K562 (cell line): ENCODE data around the gene HNRNPA3. TPM values are rescaled to one million over a fixed set of nuclear protein-coding genes. Genes with fewer than 3 reads are reported as not detected.

Experiments used
- ATAC-seq: fragments of 200-7000 bp; cut with Tn5 transposase; 3 replicates; pipeline ENCODE4 v1.9.1; 2020; ENCODE audit warnings: moderate library complexity
- BruUV-seq: library from RNA; stranded (reverse); fragments of 400-500 nt; replicated peaks from 2 replicates; lab custom pipeline; 2021; lab: Mats Ljungman, UMichigan
- CTCF ChIA-PET: fragments of 300-600 bp; formaldehyde crosslinking; extraction: SDS; loops from one replicate; lab custom pipeline; 2021; ENCODE audit warnings: low intra/inter-chr PET ratio; lab: Yijun Ruan, JAX
- POLR2A ChIA-PET: fragments of 300-600, 350-650 bp; sonication (Branson Sonifier 250); formaldehyde crosslinking; extraction: SDS; loops from one replicate; lab custom pipeline; 2021; ENCODE audit warnings: antibody characterized with exemption, inconsistent platforms; lab: Yijun Ruan, JAX
- DNase-seq, 4 experiments: peaks; one replicate each; pipeline versions ENCODE4 v3.0.0 to v3.0.0-alpha.2; 2011 to 2018; ENCODE audit warnings: low spot score in 3 of 4, mixed read lengths in 3 of 4; ENCODE audit errors: extremely low read depth in 1 of 4
- FAIRE-seq: peaks from 2 replicates; lab custom pipeline; 2011; peaks lifted over from hg19 to GRCh38; lab: Jason Lieb, UNC
- H2AFZ ChIP-seq: 2 replicates; pipeline ENCODE4 v1.6.0; 2011; ENCODE audit warnings: low read depth, low read length, control low read depth, inconsistent platforms
- H3K27ac ChIP-seq: fragments of 200-600 bp; 3 replicates; pipeline ENCODE4 v1.8.0; 2011; ENCODE audit warnings: low read depth, mild to moderate bottlenecking, control low read depth, inconsistent platforms, low read length, moderate library complexity, mixed read lengths; ENCODE audit errors: extremely low read depth
- H3K27me3 ChIP-seq, 2 experiments: fragments of 300-600 bp in 1 of 2; 2 replicates in 1 of 2; 3 replicates in 1 of 2; pipeline versions ENCODE4 v1.6.0 to v1.8.0; 2011; ENCODE audit warnings: inconsistent platforms in 2 of 2, low read length in 2 of 2, mild to moderate bottlenecking in 1 of 2, mixed read lengths in 1 of 2, moderate library complexity in 1 of 2; ENCODE audit not compliant: control insufficient read depth in 2 of 2, insufficient read depth in 2 of 2
- H3K36me3 ChIP-seq: fragments of 300-600 bp; 3 replicates; pipeline ENCODE4 v1.8.0; 2011; ENCODE audit warnings: mild to moderate bottlenecking, low read length, inconsistent platforms; ENCODE audit not compliant: control insufficient read depth, insufficient read depth
- H3K4me1 ChIP-seq, 2 experiments: fragments of 200-600 bp in 1 of 2; replicated peaks in 1 of 2; 2 replicates in 1 of 2; 3 replicates in 1 of 2; pipeline versions ENCODE4 v1.5.1 to v1.8.0; 2011; ENCODE audit warnings: inconsistent platforms in 2 of 2, low read length in 2 of 2, mild to moderate bottlenecking in 1 of 2, mixed read lengths in 1 of 2, moderate library complexity in 1 of 2; ENCODE audit not compliant: control insufficient read depth in 2 of 2, insufficient read depth in 2 of 2
- H3K4me2 ChIP-seq: 2 replicates; pipeline ENCODE4 v1.6.1; 2011; ENCODE audit warnings: low read length, control low read depth, inconsistent platforms, mixed read lengths; ENCODE audit not compliant: insufficient read depth
- H3K4me3 ChIP-seq: fragments of 200-600 bp; sonication (generic), shearing (Covaris generic); 2 replicates; pipeline ENCODE4 v1.5.1; 2016; ENCODE audit warnings: control low read depth, inconsistent platforms
- H3K79me2 ChIP-seq: fragments of 200-600 bp; 3 replicates; pipeline ENCODE4 v1.8.0; 2011; ENCODE audit warnings: low read length, inconsistent platforms; ENCODE audit not compliant: control insufficient read depth, insufficient read depth
- H3K9ac ChIP-seq, 2 experiments: 2 replicates each; pipeline versions ENCODE4 v1.6.0 to v1.6.1; 2011; ENCODE audit warnings: low read depth in 2 of 2, low read length in 2 of 2, control low read depth in 1 of 2, inconsistent platforms in 1 of 2, mild to moderate bottlenecking in 1 of 2, mixed read lengths in 1 of 2; ENCODE audit not compliant: insufficient read depth in 1 of 2
- H3K9me1 ChIP-seq: one replicate; pipeline ENCODE4 v1.6.0; 2011; ENCODE audit warnings: inconsistent platforms, mild to moderate bottlenecking, low read length, moderate library complexity; ENCODE audit not compliant: control insufficient read depth, insufficient read depth
- H3K9me3 ChIP-seq: replicated peaks from 2 replicates; pipeline ENCODE4 v1.5.1; 2011; ENCODE audit warnings: low read depth, low read length, inconsistent platforms; ENCODE audit not compliant: control insufficient read depth, insufficient read depth
- H4K20me1 ChIP-seq: replicated peaks from 2 replicates; pipeline ENCODE4 v1.6.1; 2011; ENCODE audit warnings: low read length, inconsistent platforms, mixed read lengths; ENCODE audit not compliant: control insufficient read depth, insufficient read depth
- CGGBP1 ChIP-seq: fragments of 250-450 bp; sonication (Bioruptor Pico); IDR thresholded peaks from 2 replicates; pipeline ENCODE4 v1.9.0; 2021; ENCODE audit warnings: mild to moderate bottlenecking
- POLR2AphosphoS5 ChIP-seq: IDR thresholded peaks from 2 replicates; pipeline ENCODE4 v1.6.1; 2011; ENCODE audit warnings: mild to moderate bottlenecking, low read depth, low read length, moderate library complexity; ENCODE audit not compliant: control insufficient read depth, insufficient read depth
- POLR2G ChIP-seq: fragments of 200-400 bp; formaldehyde crosslinking; IDR thresholded peaks from 2 replicates; pipeline ENCODE4 v1.6.1; 2017; ENCODE audit warnings: low read depth, mild to moderate bottlenecking, antibody characterized with exemption, low read length, moderate library complexity
- RBFOX2 ChIP-seq: fragments of 200-400 bp; formaldehyde crosslinking; IDR thresholded peaks from 2 replicates; pipeline ENCODE4 v1.6.1; 2017; ENCODE audit warnings: low read depth, mild to moderate bottlenecking, low read length, moderate library complexity
- SMAD2 ChIP-seq: fragments of 150-350 bp; IDR thresholded peaks from 2 replicates; pipeline ENCODE4 v1.6.1; 2014; ENCODE audit warnings: low read depth, mild to moderate bottlenecking, low read length
- STAT5B ChIP-seq: fragments of 250-450 bp; sonication (Bioruptor Pico); IDR thresholded peaks from 2 replicates; pipeline ENCODE4 v1.8.0; 2021; ENCODE audit warnings: mild to moderate bottlenecking, inconsistent platforms
- WGBS: fragments of 100-300 bp; shearing (Covaris generic); methylation state at CpG from one replicate; pipeline ENCODE4 v1.1.6; 2016; ENCODE audit warnings: low coverage, mixed read lengths; ENCODE audit not compliant: insufficient coverage; ENCODE audit errors: missing lambda C conversion rate; 5-methylcytosine and 5-hydroxymethylcytosine counted together
- in situ Hi-C: fragments of 300-500 bp; cut with MboI; formaldehyde crosslinking; loops from 4 replicates; pipeline ENCODE4 v1.15.0; 2018; ENCODE audit warnings: inconsistent platforms, mixed read lengths
- intact Hi-C: fragments of 100-400 bp; cut with micrococcal nuclease; formaldehyde crosslinking; loops from 2 replicates; pipeline ENCODE4 v1.14.2; 2022
- polyA plus RNA-seq, 8 experiments: library from polyadenylated mRNA; depleted of rRNA in 4 of 8; stranded (reverse) in 5 of 8; unstranded in 3 of 8; fragments of >200 nt; fragmentation: Nextera tagmentation in 2 of 8; fragmentation: Illumina TruSeq in 1 of 8; extraction: Ambion mirVana in 2 of 8; extraction: Trizol in 1 of 8; gene quantifications; 2 replicates each; pipeline versions ENCODE4 v1.2.1 to v1.2.3, GENCODE V29; 2011 to 2014; ENCODE audit warnings: inconsistent platforms in 1 of 8, missing spikeins in 1 of 8
- total RNA-seq, 7 experiments: library from RNA; depleted of rRNA in 6 of 7; stranded (reverse); fragments of >200 nt in 6 of 7; fragmentation: Illumina TruSeq in 2 of 7; extraction: Trizol in 2 of 7; gene quantifications; 2 replicates each; pipeline versions ENCODE4 v1.2.1 to v1.2.3, GENCODE V29; 2011 to 2021; ENCODE audit warnings: low replicate concordance in 1 of 7

HNRNPA3 gene
- total and polyA plus RNA-seq, 9 of the 15 experiments (the other 6 are each of a cell fraction or from before 2014, with no cell fraction given) = 72.8 to 428 (median 192) TPM

- H3K79me2 ChIP-seq = peaks cover 98% of the 10 kb centered on the region
- H3K27me3 ChIP-seq = no peaks in the 10 kb centered on the region
- intact Hi-C loops (no loop called here), in situ Hi-C loops (no loop called here)
- FAIRE-seq (no peak), DNase-seq (no peak), ATAC-seq (no peak)
- POLR2A ChIA-PET = interaction anchor here (0.6 to 10.9 kb wide), 6 partner anchors 8 to 49 kb away, joined by 3 to 199 read pairs (median 4); partner anchors contain the start of gene NFE2L2
- no peak overlapping the region for H3K4me2 ChIP-seq
- no peak overlapping the region for H3K4me3 ChIP-seq
- 70% methylated on average over 6 of the region's 6 CpGs for WGBS
- H2AFZ ChIP-seq = no peak overlapping the region
- H3K27ac ChIP-seq = no peak overlapping the region
- no peak overlapping the region for H3K9ac ChIP-seq
- H4K20me1 ChIP-seq = peaks cover 34% of the 10 kb centered on the region
- CTCF ChIA-PET = no interaction called here
- BruUV-seq = no TSS peak
- H3K4me1 ChIP-seq = peaks cover 24 to 65% of the 10 kb centered on the region in 2 experiments
- peaks cover 41% of the 10 kb centered on the region; the same call in 2 of the 3 replicates for H3K36me3 ChIP-seq
- peaks cover 9% of the 10 kb centered on the region for H3K9me1 ChIP-seq
- TF ChIP-seq POLR2G (0 out of 2 replicates have a peak, but pooled peaks have one; percentile 8), RBFOX2 (no peak), POLR2AphosphoS5 (0 out of 2 replicates have a peak, but pooled peaks have one; percentile 42)
- H3K9me3 ChIP-seq = no peaks in the 10 kb centered on the region
Observed at GRCh38 chr2:177247693-177248262, 35.2 kb downstream of the HNRNPA3 start.

DNA sequence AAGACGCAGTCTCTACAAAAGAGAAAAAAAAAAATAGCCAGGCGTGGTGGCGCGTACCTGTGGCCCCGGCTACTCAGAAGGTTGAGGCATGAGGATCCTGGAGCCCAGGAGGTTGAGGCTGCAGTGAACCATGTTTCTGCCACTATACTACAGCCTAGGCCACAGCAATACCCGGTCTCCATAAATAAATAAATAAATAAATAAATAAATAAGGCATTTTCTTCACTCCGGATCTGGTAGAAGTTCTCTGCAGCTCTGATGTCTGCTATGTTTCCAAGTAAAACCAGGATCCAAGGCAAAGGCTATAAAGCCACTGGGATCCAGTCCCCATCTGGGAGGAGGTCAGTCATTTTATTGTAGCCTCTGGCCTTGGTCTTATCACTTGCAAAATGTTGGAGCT lies 36.4 kb downstream of the HNRNPA3 start:
- ChIA-PET CTCF (no interaction called here), POLR2A (interaction anchor here (0.6 to 10.9 kb wide), 5 partner anchors 10 to 50 kb away, joined by 3 to 199 read pairs (median 3); partner anchors contain the start of gene NFE2L2)
- WGBS = 92% methylated on average over 6 of the region's 7 CpGs
- in situ Hi-C loops = no loop called here
- no TSS peak for BruUV-seq
- Histone ChIP-seq H4K20me1 (peaks cover 39% of the 10 kb centered on the region), H3K4me1 (peaks cover 23 to 66% of the 10 kb centered on the region in 2 experiments), H3K4me3 (no peak overlapping the region), H3K27ac (no peak overlapping the region), H3K36me3 (peaks cover 51% of the 10 kb centered on the region; the same call in 2 of the 3 replicates), H3K9ac (0 out of 4 replicates have a peak overlapping the region, but pooled peaks of 1 of the 2 experiments have one; percentile 47), H3K27me3 (no peaks in the 10 kb centered on the region), H3K4me2 (no peak overlapping the region), H3K9me3 (no peaks in the 10 kb centered on the region), H2AFZ (no peak overlapping the region), H3K79me2 (peaks cover 98% of the 10 kb centered on the region), H3K9me1 (peaks cover 13% of the 10 kb centered on the region)
- DNase-seq = no peak
- FAIRE-seq = no peak
- intact Hi-C loops = no loop called here
- ATAC-seq = no peak
- TF ChIP-seq CGGBP1 = no peak
- TF ChIP-seq STAT5B (CRISPR knock-in tag) = no peak
- TF ChIP-seq SMAD2 = no peak
